ENCODE results near the gene FAM222B. TPM values are rescaled to one million over a fixed set of nuclear protein-coding genes. Genes with fewer than 3 reads are reported as not detected.
A peak's percentile ranks its signal among the peaks of the same experiment; 100 is the strongest.

FAM222B gene
- total and polyA plus RNA-seq, 9 of the 15 experiments (the other 6 are each of a cell fraction or from before 2014, with no cell fraction given): 4.0 to 34.6 (median 7.5) TPM

DNA sequence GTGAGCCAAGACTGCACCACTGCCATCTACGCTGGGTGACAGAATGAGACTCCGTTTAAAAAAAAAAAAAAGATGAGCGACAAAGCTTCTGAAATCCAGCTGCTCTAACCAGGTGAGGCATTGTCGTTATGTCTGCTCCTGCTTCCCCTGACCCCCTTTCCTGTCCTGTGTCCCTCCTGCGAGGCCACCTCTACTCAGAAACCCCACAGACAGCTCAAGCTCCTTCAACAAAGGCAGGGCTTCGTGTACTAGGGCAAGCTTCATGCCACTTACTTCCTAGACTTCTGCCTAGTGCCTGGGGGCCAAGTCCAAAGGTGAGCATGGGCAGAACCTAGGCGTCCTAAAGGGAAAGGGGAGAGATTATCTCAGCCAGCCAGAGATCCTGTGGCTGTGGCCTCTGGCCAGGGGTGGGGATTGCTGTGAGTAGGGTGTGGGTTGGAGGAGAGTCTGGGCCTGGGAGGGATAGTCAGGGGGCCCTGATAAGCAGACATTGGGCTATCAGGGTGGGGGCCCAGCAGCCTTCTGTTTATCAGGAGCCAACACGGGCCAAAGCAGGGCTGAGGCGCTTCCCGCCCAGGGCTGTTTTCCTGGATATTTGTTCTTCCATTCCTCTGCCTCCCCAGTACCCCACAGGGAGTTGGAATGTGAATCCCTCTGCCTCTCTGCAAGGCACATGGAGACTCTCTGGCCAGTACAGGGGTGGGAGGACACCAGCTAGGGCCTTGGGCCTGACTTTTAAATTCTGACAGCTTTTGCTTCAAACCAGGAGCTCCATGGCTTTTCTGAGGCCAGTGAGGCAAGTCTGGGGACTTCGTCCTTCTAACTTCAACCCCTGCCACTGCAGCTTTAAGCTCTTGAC is 22.6 kb upstream of the FAM222B start (continued):
- TF ChIP-seq, protein P1, sequence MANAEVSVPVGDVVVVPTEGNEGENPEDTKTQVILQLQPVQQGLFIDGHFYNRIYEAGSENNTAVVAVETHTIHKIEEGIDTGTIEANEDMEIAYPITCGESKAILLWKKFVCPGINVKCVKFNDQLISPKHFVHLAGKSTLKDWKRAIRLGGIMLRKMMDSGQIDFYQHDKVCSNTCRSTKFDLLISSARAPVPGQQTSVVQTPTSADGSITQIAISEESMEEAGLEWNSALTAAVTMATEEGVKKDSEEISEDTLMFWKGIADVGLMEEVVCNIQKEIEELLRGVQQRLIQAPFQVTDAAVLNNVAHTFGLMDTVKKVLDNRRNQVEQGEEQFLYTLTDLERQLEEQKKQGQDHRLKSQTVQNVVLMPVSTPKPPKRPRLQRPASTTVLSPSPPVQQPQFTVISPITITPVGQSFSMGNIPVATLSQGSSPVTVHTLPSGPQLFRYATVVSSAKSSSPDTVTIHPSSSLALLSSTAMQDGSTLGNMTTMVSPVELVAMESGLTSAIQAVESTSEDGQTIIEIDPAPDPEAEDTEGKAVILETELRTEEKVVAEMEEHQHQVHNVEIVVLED (CRISPR knock-in tag; IDR thresholded peaks at IDR 0.05): peak; percentile 40; the same call in 1 of the 2 replicates
- TF ChIP-seq, protein P2, sequence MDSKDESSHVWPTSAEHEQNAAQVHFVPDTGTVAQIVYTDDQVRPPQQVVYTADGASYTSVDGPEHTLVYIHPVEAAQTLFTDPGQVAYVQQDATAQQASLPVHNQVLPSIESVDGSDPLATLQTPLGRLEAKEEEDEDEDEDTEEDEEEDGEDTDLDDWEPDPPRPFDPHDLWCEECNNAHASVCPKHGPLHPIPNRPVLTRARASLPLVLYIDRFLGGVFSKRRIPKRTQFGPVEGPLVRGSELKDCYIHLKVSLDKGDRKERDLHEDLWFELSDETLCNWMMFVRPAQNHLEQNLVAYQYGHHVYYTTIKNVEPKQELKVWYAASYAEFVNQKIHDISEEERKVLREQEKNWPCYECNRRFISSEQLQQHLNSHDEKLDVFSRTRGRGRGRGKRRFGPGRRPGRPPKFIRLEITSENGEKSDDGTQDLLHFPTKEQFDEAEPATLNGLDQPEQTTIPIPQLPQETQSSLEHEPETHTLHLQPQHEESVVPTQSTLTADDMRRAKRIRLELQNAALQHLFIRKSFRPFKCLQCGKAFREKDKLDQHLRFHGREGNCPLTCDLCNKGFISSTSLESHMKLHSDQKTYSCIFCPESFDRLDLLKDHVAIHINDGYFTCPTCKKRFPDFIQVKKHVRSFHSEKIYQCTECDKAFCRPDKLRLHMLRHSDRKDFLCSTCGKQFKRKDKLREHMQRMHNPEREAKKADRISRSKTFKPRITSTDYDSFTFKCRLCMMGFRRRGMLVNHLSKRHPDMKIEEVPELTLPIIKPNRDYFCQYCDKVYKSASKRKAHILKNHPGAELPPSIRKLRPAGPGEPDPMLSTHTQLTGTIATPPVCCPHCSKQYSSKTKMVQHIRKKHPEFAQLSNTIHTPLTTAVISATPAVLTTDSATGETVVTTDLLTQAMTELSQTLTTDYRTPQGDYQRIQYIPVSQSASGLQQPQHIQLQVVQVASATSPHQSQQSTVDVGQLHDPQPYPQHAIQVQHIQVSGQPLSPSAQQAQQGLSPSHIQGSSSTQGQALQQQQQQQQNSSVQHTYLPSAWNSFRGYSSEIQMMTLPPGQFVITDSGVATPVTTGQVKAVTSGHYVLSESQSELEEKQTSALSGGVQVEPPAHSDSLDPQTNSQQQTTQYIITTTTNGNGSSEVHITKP (IDR thresholded peaks at IDR 0.05; ENCODE audit: partially characterized antibody): peak; percentile 79
- peak; percentile 99 for TF ChIP-seq TEAD4 (IDR thresholded peaks at IDR 0.05; ENCODE audit: low read length)
- no peak for TF ChIP-seq TEAD4 (CRISPR knock-in tag; IDR thresholded peaks at IDR 0.05; ENCODE audit: borderline replicate concordance)
- TF ChIP-seq ERF (CRISPR knock-in tag; IDR thresholded peaks at IDR 0.05): peak; percentile 76; the same call in 1 of the 2 replicates
- TF ChIP-seq CBX2 (IDR thresholded peaks at IDR 0.05; ENCODE audit: insufficient read depth, low read length, poor library complexity, severe bottlenecking): no peak
- TF ChIP-seq KLF10 (CRISPR knock-in tag; IDR thresholded peaks at IDR 0.05): no peak
- TF ChIP-seq MYNN (IDR thresholded peaks at IDR 0.05): peak; percentile 84; the same call in 1 of the 2 replicates
- no peak for TF ChIP-seq MYNN (CRISPR knock-in tag; IDR thresholded peaks at IDR 0.05)
- TF ChIP-seq FOXP1 (CRISPR knock-in tag; IDR thresholded peaks at IDR 0.05): no peak
- TF ChIP-seq MCM3 (IDR thresholded peaks at IDR 0.05): no peak
- TF ChIP-seq FOXK2 (conservative IDR thresholded peaks at IDR 0.05 in 1 of 2, IDR thresholded peaks at IDR 0.05 in 1 of 2; ENCODE audit: low read depth in 2 of 2): peak in 1 of 2 experiments; percentile 48; a peak in 2 of 4 replicates
- no peak for TF ChIP-seq CEBPZ (IDR thresholded peaks at IDR 0.05; ENCODE audit: borderline replicate concordance, low read depth, low read length)
- TF ChIP-seq RFX1 (IDR thresholded peaks at IDR 0.05): no peak

All from K562 (cell line).